ENCODE results near the gene RBBP8NL.

- no peak for TF ChIP-seq CTCF (IDR thresholded peaks at IDR 0.05)
- TF ChIP-seq POLR2A (IDR thresholded peaks at IDR 0.05), result no peak
Observed at GRCh38 chr20:62470001-62470400, 42.7 kb upstream of the RBBP8NL start.
